Stimulated activated naive CD8-positive, alpha-beta T cell treated with anti-CD3 and anti-CD28 coated beads, Interleukin-15, Interleukin-2, amounts not matched to agents 100 ng/mL and 50 ng/mL, for 24 hours (primary cell): ENCODE data around the gene COL6A1.
"Not testable (repeated sequence)": the region's sequence is repeated elsewhere in the genome, so short reads cannot be mapped to it uniquely, and the experiment has no call there.

Experiments
- H3K27ac Mint-ChIP-seq: one replicate; pipeline ENCODE4 v1.8.0; 2021; ENCODE audit warnings: mild to moderate bottlenecking, mixed read lengths
- H3K27me3 Mint-ChIP-seq: one replicate; pipeline ENCODE4 v1.8.0; 2021; ENCODE audit warnings: mixed read lengths
- H3K36me3 Mint-ChIP-seq: one replicate; pipeline ENCODE4 v1.8.0; 2021; ENCODE audit warnings: low read depth, mixed read lengths
- H3K4me1 Mint-ChIP-seq: one replicate; pipeline ENCODE4 v1.8.0; 2021; ENCODE audit warnings: low read depth, mixed read lengths
- H3K4me3 Mint-ChIP-seq: one replicate; pipeline ENCODE4 v1.8.0; 2021; ENCODE audit warnings: mild to moderate bottlenecking, mixed read lengths
- H3K9me3 Mint-ChIP-seq: one replicate; pipeline ENCODE4 v1.8.0; 2021; ENCODE audit warnings: mixed read lengths

COL6A1 gene

GRCh38 chr21:45970674-45971615, 10.6 kb upstream of the COL6A1 start:
- H3K4me3 Mint-ChIP-seq = no peak overlapping the region
- H3K4me1 Mint-ChIP-seq = peaks cover 23% of the 10 kb centered on the region
- no peaks in the 10 kb centered on the region for H3K36me3 Mint-ChIP-seq
- H3K27ac Mint-ChIP-seq = no peak overlapping the region
- no peaks in the 10 kb centered on the region for H3K9me3 Mint-ChIP-seq
- H3K27me3 Mint-ChIP-seq = peaks cover 12% of the 10 kb centered on the region

DNA sequence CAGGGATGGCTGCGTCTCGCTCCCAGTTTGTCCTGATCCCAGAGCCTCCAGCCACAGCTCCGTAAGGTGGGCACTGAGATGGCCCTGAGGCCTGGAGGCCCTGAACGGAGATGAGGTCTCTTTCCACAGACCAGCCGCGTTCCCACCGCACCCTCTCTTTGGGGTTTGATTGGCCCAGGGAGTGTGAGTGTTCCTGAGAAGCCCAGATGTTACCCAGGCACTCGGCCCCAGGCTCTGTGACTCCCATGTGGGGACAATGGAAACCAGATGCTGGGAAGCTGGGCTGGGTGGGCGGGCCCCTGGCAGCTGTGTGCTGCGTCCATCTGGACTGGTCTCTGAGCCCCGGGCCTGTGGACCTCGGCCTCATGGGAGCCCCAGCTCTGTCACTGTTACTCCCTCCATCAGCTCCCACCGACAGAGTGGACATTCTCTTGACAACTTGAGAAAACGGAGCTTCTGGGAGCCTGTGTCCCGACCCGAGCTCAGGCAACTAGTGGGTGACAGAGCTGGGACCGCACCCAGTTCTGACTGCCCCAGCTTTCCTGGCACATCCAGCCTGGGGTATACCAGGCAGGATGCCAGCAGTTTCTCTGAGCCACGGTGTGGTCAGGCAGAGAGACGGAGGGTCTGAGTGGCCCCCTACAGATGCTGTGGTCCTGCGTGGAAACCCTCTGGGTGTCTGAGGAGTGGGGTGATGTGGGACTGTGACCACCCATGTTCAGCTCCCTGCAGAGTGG, 9.8 kb upstream of the COL6A1 start:
- Mint-ChIP-seq H3K27me3 (peaks cover 16% of the 10 kb centered on the region), H3K4me3 (no peak overlapping the region), H3K4me1 (peaks cover 23% of the 10 kb centered on the region), H3K36me3 (no peaks in the 10 kb centered on the region), H3K9me3 (no peaks in the 10 kb centered on the region), H3K27ac (no peak overlapping the region)

DNA sequence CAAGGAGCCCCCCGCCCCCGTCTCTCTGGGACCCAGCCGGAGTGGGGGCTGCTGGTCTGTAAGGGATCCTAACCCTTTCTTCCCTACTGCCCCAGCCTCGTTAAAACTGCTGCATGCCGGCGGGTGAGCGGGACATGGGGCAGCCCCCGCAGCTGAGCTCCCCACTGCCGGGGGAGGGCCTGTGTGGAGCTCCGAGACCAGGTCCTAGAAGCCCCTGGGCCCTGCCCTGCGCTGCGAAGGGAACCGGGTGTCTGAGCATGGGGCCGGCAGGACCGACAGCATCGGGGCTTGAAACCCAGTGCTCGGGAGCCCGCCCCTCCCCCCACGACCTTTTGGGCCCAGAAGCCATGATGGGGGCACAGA, 9.2 kb upstream of the COL6A1 start:
- H3K4me3 Mint-ChIP-seq = no peak overlapping the region

GRCh38 chr21:45972716-45973474, 8.7 kb upstream of the COL6A1 start:
- Mint-ChIP-seq H3K27me3 (peaks cover 16% of the 10 kb centered on the region), H3K4me3 (peak overlapping the region; percentile 81), H3K9me3 (no peaks in the 10 kb centered on the region), H3K4me1 (peaks cover 23% of the 10 kb centered on the region), H3K36me3 (no peaks in the 10 kb centered on the region), H3K27ac (no peak overlapping the region)

More for the DNA sequence above, 9.2 kb upstream of the COL6A1 start:
- Mint-ChIP-seq H3K9me3 (no peaks in the 10 kb centered on the region), H3K36me3 (no peaks in the 10 kb centered on the region), H3K27ac (no peak overlapping the region), H3K4me1 (peaks cover 23% of the 10 kb centered on the region), H3K27me3 (peaks cover 16% of the 10 kb centered on the region)

DNA sequence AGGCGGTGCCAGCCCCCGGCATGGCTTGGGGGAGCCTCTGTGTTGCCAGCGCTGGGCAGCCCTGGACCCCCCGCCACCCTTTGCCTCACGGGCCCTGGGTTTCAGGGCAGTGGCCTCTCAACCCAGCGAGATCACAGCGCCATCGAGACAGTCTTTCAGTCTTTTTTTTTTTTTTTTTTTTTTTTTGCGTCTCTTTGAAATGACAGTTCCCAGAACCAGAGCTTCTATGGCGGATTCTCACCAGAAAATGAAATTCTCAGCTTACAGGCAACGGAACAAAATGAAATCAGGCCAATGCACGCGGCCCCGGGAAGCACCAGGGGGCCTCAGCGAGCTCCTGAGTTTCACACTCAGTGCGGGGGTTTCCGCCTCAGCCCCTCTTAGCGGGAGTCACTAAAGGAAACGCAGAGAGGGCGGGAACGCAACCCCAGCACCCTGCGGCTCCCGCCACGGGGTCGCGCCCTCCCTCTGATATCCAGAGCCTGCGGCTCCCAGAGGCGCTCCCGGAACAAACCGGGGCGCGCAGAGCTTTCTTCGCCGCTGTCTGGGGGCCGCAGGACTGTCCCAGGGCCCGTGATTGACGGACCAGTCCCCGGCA, 8.0 kb upstream of the COL6A1 start:
- H3K4me1 Mint-ChIP-seq = peaks cover 26% of the 10 kb centered on the region
- H3K4me3 Mint-ChIP-seq = peak overlapping the region; percentile 81
- H3K27me3 Mint-ChIP-seq = peaks cover 12% of the 10 kb centered on the region
- peak overlapping the region; percentile 82 for H3K27ac Mint-ChIP-seq
- no peaks in the 10 kb centered on the region for H3K9me3 Mint-ChIP-seq
- no peaks in the 10 kb centered on the region for H3K36me3 Mint-ChIP-seq

GRCh38 chr21:45974073-45975019, 7.2 kb upstream of the COL6A1 start:
- Mint-ChIP-seq H3K4me1 (peaks cover 33% of the 10 kb centered on the region), H3K4me3 (peak overlapping the region; percentile 81), H3K36me3 (no peaks in the 10 kb centered on the region), H3K27ac (peak overlapping the region; percentile 82), H3K9me3 (no peaks in the 10 kb centered on the region), H3K27me3 (peaks cover 12% of the 10 kb centered on the region)

DNA sequence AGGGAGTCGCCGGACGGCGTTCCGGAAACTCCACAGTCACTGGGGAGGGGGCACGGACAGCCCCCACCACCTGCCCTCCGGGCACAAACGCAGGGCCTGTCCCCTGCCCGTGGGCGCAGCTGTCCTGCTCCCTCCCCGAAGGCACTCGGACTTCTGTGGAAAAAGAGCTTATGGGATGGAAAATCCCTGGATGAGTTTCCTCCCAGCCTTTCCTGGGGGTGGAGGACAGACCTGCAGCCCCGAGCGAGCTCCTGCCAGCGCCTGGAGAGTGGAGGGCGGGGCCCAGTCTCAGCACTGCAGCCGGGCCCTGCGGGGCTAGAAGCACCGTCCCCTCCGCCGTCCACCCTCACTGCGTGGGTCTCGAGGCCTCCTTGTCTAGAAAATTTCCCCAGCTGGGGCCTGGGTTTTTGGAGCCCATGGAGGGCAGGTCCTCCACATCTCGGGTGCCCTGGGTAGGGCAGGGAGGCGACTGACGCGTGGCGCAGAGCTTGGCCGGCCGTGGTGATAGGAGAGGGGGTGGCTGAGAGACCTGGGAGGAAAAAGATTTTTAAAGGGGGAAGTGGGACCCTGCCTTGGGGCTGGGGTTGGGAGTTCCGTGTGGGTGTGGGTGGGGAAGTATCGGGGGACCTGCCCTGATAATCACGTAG, 6.4 kb upstream of the COL6A1 start:
- peak overlapping the region; percentile 10 for H3K4me3 Mint-ChIP-seq
- no peaks in the 10 kb centered on the region for H3K36me3 Mint-ChIP-seq
- H3K4me1 Mint-ChIP-seq = peaks cover 37% of the 10 kb centered on the region
- peaks cover 17% of the 10 kb centered on the region for H3K27me3 Mint-ChIP-seq
- H3K27ac Mint-ChIP-seq = no peak overlapping the region
- no peaks in the 10 kb centered on the region for H3K9me3 Mint-ChIP-seq

GRCh38 chr21:45975667-45976409, 5.7 kb upstream of the COL6A1 start:
- H3K9me3 Mint-ChIP-seq, H3K36me3 Mint-ChIP-seq, H3K27ac Mint-ChIP-seq: not testable (repeated sequence)
- peaks cover 37% of the 10 kb centered on the region for H3K4me1 Mint-ChIP-seq
- peak overlapping the region; percentile 10 for H3K4me3 Mint-ChIP-seq
- peaks cover 17% of the 10 kb centered on the region for H3K27me3 Mint-ChIP-seq

GRCh38 chr21:45976701-45977311, 4.8 kb upstream of the COL6A1 start:
- no peak overlapping the region for H3K27ac Mint-ChIP-seq
- no peak overlapping the region for H3K4me3 Mint-ChIP-seq

DNA sequence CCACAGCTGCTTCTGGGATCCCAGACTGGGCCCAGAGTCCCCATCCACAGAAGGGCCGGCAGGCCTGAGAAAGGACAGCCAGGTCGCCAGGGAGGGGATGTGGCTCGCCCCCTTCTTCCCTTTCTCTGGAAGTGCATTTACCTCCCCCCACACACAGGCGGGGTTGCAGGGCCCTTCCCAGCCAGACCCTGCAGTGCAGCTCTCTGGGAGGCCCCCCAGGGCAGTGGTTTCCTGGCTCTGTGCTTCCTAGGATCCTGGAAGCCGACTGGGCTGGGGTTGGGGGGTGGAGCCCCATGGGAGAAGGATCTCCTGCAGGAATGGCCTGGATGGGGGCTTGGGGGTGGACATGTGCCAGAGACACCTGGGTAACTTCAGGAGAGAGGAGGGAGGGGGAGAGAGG, 4.2 kb upstream of the COL6A1 start:
- Mint-ChIP-seq H3K27ac (no peak overlapping the region), H3K36me3 (no peaks in the 10 kb centered on the region), H3K4me1 (peaks cover 37% of the 10 kb centered on the region), H3K27me3 (peaks cover 17% of the 10 kb centered on the region), H3K9me3 (no peaks in the 10 kb centered on the region), H3K4me3 (no peak overlapping the region)

More at GRCh38 chr21:45976701-45977311, 4.8 kb upstream of the COL6A1 start:
- H3K9me3 Mint-ChIP-seq = no peaks in the 10 kb centered on the region
- H3K27me3 Mint-ChIP-seq = peaks cover 17% of the 10 kb centered on the region
- peaks cover 37% of the 10 kb centered on the region for H3K4me1 Mint-ChIP-seq
- H3K36me3 Mint-ChIP-seq = no peaks in the 10 kb centered on the region

GRCh38 chr21:45979141-45979631, 2.4 kb upstream of the COL6A1 start:
- Mint-ChIP-seq H3K4me1 (peaks cover 30% of the 10 kb centered on the region), H3K27me3 (peaks cover 17% of the 10 kb centered on the region), H3K9me3 (no peaks in the 10 kb centered on the region), H3K27ac (no peak overlapping the region), H3K4me3 (no peak overlapping the region), H3K36me3 (no peaks in the 10 kb centered on the region)

DNA sequence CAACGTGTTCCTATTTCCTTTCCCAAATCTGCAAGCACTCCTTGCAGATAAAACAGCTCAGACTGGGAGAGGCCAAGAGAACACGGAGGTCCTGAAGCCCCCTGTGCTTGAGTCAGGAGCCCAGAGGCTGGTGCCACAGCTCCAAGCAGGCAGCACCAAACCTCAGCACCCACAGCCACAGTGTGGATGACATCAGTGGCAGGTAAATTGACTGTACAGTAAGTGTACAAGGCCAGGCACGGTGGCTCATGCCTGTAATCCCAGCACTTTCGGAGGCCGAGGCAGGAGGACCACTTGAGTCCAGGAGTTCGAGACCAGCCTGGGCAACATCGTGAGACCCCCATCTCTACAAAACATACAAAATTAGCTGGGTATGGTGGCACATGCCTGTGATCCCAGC, 1.9 kb upstream of the COL6A1 start:
- Mint-ChIP-seq H3K4me3 (no peak overlapping the region), H3K27ac (no peak overlapping the region), H3K9me3 (no peaks in the 10 kb centered on the region), H3K27me3 (peaks cover 17% of the 10 kb centered on the region), H3K36me3 (no peaks in the 10 kb centered on the region), H3K4me1 (peaks cover 25% of the 10 kb centered on the region)
